AG20443 (cell line): ENCODE measurements around the gene CCNJL.
A peak's percentile ranks its signal among the peaks of the same experiment; 100 is the strongest.
"Not testable (repeated sequence)": the region's sequence is repeated elsewhere in the genome, so short reads cannot be mapped to it uniquely, and the experiment has no call there.

ENCODE experiments used
- DNase-seq: peaks from one replicate; pipeline ENCODE4 v3.0.0; 2012; ENCODE audit warnings: low spot score, mixed read lengths

The CCNJL gene

DNA sequence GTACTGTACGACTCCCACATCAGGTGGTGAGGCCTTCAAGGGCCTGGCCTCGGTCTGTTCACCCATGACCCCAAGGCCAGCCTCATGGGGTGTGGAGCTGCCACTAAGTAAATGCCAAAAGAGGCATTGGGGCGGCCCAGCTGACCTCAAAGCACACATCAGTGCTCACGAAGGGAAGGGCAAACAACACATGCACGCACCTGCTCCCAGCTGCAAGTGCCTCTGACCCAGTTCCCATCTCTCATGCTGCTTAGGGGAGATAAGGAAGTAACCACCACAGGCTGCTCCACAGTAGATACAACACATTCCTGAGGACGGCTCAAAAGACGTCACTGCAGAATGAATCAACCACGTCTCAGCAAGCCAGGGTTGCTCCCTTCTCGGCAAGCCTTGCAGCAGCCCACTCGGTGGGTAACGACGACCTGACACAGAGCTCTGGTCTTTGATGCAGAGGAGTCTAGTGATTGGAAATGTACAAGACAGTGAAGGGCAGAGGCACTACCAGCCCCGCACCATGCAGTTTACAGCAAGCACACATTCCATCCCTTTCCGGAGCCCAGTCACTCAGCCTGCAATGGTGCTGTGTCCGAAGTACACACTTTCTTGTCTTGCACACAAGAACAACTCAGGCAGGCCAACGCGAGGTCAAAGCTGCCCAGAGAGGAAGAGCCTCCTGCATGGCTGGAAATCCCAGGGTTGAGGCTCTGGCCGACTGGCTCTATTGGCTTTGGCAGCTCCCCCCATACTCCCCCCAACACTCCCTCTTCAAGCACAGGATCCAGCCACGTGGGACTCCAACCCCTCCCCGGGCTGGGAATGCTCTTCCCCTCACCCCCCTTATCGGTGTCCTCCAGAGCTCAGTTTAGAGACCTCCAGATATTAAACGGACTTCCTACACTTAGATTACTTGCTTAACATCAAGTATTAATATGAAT is 51.2 kb downstream of the CCNJL start:
- peak; percentile 36 for DNase-seq

DNA sequence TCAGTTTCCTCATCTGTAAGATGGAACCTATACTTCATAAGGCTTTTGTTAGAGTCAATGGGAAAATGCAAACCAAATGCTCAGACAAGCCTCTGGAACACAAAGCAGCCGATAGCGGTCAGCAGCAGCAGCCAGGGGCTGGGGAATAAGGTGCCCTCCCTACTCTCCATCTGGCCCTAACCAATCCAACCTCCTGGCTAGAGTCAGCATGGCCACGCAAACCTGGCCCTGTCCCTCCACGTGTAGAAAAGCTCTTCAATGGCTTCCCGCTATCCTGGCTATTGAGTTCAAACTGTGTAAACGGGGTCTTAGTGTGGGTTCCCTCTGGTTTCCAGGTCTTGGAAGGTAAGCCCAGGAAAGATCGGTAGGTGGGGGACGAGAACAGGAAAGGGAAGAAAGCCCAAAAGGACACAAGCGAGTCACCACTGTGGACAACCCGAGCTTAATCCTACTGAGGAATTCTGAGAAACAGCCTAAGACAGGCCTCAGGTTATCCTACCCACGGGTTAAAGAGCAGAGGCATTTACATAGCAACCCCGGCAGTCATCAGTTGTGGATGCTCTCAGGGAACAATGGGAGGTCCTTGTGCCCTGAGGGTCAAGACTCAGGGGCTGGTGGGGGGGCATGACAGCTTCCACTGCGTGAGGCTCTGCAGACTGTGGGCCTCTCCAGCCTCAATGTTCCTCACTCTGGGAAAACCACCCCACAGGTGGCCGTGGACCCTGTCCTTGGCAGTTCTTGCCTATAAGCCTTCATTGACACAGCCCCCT is 52.2 kb downstream of the CCNJL start:
- no peak for DNase-seq

DNA sequence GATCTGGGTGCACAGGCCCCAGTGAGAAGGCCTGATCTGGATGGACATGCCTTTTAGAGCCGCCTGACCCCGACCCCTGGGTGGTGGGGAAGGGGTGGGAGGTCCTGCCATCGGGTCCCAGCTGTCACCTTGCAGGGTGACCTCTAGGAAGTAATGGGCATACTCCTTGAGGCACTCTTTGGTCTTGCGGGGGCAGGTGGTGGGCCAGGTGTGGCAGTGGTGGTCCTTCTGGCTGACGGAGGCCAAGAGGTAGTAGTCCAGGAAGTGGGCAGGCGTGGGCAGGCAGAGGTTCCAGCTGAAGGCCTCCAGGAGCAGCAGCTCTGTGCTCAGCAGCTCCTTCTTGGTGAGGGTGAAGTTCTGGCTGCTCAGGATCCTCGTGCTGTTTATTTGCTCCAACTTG is 53.0 kb downstream of the CCNJL start:
- no peak for DNase-seq

DNA sequence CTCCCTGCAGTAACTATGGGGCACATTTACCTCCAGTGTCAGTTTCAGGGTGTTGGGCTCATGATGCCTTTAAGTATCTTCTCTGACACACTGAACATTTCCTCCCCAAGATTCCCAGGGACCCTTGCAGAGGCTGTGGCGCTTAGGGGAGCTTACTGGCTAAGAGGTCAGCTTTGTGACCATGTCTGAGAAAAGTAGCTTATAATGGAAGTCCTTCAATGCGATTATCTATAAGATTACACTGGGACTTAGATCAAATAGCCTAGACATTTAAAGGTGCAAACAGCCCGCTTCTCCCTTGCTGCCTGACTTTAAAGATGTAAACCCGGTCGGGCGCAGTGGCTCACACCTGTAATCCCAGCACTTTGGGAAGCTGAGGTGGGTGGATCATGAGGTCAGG is 57.7 kb downstream of the CCNJL start:
- no peak for DNase-seq

DNA sequence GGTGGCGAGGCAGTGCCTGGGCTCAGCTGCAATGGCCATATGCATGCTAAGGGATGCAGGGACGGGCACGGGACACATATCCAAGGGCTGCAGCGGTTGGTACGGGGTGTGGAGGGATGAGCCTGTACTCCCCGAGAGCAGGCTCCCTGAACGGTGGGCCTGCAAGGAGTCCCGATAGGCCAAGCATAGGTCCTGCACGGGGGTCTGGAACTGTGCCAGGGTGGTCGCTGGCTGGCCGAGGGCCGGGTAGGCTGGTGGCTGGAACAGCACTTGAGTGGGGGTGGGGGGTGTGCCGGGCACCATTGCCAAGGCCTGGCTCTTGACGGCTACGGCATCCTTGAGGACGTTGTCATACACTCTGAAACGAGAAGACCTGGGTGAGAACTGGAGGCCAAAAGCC is 58.9 kb downstream of the CCNJL start:
- no peak for DNase-seq

DNA sequence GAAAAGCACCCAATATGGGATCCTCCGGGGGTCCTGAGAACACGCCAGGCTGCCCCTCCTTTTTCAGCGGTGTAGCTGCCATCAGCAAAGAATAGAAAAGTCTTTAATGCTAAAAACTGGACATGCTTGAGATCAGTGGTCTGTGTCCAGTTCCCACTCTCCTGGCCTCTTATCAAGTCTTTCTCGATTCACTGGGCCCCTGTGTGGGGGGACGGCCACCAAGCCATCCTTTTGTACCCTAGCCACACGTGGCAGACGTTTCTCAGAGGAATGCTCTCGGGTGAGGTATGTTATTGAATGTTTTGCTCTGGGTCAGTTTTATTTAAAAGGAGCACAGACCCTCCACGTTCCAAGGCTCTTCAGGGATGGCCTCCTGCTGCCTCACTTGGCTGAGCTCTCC is 59.4 kb downstream of the CCNJL start:
- DNase-seq, result no peak

DNA sequence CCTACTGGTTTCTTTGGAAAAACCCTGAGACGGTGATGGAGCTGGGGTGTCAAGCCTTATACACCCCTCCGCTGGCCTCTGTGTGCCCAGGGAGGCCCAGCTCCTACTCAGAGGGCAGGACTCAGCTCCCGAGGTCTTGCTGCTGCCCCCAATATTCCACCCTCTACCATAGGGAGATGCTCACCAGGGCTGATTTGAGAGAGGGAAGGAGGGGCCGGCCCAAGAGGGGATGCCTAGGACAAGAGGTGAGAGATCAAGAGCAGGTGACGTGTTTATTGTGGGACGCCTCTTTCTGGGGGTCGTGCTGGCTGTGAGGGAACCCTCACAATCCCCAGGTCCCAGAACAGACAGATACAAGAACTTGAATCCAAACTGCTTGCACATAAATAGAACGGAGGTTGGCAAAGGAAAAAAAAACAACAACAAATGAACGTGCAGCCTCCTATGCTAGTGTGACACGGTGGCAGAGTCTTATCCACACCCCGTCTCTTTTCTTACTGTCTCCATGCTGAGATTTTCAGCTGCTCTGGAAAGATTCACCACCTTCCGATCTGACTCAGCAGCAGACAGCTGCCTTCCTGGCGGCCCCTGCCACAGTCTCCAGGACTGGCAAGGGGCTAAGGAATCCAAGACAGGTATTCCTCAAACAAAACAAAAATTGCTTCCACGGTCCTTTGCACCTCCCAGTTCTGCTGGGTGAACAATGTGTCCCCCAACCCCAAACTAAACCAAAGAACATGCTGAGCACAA is 60.8 kb downstream of the CCNJL start:
- DNase-seq, result no peak

DNA sequence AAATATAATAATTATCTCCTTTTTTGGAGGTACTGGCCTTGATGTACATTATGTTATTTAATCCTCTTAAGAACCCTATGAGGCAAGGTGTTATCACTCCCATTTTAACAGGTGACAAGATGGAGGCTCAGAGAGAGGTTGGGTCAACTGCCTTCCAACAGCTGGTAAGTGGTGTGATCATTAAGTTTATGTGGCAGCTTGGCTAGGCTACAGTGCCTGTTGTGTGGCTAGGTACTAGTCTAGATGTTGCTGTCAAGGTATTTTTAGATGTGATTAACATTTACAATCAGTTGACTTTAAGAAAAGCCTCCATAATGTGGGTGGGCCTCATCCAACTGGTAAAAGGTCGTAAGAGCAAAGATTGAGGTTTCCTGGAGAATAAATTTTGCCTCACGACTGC is 61.5 kb downstream of the CCNJL start:
- DNase-seq, result no peak

DNA sequence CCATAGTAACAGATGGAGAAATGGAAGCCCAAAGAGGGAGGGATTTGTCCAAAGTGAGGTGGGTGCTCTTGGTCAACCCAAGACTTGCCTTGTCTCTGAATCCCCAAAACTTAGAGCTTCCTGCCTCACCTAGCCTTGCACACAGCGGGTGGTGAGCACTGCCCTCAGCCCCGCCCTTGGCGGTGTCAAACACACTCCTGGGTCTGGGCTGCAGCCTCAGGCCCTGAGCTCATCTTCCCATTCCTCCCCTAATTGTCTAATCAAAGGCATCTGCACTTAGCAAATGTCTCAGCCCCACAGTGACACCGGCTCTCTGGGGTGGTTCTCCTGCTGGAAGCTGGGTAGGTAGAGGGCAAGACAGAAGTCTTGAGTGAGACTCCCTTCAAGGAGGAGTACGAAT is 62.1 kb downstream of the CCNJL start:
- DNase-seq, result no peak

DNA sequence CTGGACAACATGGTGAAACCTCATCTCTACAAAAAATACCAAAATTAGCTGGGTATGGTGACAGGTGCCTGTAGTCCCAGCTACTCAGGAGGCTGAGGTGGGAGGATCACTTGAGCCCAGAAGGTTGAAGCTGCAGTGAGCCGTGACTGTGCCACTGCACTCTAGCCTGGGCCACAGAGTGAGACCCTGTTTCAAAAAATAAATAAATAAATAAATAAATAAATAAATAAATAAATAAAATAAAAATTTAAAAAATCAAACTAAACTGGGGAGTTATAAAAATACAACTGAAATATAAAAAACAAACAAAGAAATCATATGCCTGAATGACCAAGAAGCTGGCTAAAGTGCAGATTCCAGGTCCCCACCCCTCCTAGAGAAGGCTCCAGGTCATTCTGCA is 62.8 kb downstream of the CCNJL start:
- DNase-seq, result not testable (repeated sequence)

DNA sequence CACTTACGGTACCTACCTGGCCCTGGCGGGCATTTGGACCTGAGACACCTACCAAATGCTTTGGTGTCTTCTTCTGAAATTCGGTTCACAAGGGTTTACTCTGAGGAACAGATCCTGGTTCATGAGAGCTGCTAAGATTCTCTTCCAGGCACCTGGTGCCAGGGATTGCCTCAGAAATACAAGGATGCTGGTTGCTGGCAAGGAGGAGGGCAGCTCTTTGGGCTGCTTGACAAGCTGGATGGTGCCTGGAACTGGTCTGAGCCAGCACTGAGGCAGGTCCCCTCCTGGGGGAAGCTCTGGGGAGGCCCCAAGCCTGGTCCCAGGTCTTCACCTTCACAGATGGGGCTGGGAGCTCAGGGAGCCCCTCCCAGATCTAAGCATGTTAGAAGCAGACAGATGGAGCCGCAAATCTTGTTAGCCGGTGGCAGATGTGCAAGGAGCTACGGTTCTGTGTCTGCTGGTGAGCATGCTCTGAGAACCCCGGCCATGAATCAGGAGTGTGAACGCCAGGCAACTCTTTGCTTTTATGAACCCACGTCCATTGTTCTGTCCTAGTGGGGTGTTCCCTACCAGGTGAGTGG is 66.8 kb downstream of the CCNJL start:
- DNase-seq, result no peak

DNA sequence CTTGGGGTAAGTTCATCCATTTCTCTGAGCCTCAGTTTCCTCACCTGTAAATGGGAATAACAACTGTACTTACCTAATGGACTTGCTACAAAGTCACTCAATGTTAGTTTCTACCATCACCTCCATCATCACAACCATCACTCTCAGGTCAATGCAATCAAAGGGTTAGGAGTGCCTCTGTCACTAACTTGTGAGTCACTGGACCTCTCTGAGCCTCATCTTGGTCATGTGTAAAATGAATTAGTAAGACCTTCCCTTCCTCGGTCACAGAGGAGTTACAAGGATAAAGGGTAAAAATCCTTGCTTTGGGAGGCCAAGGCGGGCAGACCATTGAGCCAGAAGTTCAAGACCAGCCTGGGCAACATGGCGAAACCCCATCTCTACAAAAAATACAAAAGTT is 70.2 kb downstream of the CCNJL start:
- no peak for DNase-seq

DNA sequence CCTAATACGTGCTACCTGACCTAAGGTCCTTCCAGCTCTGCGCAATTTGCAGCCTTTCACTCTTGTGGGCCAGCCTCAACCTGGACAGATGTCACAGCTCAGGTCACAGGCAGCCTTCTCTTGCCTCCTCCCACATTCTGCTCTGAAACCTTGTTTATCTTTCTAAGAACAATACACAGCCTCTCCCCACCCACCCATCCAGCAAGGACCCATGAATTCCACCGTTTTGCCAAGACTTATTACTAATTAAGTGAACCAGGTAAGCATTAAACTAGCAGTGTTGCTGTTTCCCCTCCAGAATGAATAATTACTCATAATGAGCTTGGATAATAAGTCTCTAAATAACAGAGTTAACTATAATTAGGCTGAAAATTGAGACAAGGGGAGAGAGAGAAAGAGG is 72.0 kb downstream of the CCNJL start:
- no peak for DNase-seq

DNA sequence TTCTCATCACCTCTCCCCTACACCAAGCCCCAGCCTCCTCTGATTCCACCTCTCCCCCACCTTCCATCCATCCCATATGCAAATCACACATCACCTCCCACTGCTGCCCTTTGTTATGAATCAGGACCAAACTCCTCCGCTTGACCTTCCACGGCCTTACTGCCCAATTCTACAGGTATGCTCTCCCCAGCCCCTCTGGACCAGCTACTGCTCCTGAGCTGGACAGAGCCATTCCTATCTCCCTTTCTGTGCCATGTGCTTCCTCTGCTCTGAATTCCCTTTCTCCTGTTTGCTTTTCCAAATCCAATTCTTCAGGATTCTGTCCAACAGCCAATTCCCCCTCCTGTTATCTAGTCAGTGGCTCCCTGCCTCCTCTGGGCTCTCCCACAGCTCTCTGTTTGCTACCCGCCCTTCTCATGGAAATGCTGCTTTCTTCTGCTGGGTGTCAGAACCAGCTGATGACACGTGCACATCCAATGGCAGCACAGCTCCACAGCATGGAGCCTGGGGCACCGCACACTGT is 74.7 kb downstream of the CCNJL start:
- DNase-seq, result no peak

DNA sequence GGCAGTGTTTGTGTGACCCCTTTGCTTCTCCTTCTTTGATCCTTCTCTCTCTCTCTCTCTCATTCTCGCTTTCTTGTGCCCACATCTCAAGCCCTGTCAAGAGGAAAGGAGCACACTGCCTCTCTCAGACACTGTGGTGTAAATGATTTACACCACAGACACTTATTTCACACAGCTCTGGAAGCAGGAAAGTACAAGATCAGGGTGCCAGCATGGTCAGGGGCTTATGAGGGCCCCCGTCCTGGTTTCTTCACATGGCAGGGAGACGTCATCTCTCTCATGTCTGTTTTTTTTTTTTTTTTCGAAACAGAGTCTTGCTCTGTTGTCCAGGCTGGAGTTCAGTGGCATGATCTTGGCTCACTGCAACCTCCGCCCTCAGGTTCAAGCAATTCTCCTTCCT is 76.6 kb downstream of the CCNJL start:
- no peak for DNase-seq

DNA sequence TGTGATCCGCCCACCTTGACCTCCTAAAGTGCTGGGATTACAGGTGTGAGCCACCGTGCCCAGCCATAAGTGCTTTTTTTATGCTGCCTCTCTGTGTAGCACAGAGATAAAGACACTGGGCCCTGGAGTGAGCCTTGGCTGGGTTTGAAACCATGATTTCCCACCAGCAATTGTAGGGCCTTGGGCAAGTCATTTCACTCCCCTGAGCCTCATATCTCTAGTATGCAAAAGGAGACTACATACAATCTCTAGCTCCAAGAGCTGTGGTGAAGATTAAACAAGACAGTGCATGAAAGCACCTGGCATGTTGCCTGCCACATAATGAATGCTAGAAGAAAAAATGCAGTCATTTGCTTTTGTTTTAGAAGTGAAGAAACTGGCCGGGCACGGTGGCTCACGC is 79.1 kb downstream of the CCNJL start:
- DNase-seq, result no peak

DNA sequence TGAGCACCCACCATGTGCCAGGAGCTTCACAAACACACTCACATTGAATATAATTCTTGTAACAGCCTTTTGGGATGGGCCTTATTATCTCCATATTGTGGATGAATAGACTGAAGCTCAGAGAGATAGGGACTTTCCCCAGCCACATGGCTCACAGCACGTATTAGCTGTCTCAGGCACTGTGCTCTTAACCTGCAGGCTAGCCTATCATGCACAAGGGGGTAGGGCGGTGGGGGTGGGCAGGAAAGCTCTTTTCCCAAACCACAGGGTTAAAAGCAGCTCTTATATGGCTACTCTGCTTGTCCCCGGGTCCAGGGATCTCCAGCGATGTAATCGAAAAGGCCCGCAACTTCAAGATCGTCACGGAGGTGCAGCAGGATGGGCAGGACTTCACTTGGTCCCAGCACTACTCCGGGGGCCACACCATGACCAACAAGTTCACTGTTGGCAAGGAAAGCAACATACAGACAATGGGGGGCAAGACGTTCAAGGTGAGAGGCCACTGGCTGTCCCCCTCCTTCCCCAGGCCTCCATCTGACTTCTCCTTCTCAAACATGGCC is 80.5 kb downstream of the CCNJL start:
- no peak for DNase-seq

DNA sequence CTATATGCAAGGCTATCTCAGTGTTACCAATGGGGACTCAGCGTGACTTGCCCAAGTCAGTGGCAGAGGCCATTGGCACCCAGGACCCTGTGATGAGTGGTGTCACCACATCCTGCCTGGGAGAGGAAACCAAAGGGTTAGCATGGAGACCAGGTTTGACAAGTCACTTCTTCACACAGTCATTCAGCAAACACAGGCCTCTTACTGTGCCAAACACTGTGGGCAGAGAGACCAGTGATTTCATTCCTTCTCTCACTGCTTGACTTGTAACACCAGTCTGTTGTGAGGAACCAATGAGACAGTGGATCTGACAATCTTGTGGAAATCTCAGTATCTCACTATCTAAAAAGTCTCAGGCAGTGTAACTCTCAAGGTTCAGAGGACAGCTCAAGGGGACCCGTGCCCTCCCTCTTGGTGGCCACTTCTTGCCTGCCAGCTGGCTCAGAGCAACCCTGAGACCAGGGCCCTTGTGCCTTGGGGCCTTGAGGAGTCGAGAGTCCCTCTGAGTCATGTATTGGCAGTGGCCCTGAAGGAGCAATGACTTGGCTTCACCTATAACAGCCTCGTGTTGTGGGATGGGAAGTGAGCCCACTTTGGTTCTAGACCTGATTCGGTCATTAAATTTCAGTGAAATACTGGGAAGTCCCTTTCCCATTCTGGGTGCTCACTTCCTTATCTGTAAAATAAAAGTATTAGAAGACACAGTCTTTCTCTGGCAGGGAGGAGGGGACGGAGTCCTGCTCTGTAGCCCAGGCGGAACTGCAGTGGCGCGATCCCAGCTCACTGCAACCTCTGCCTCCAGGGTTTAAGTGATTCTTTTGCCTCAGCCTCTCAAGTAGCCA is 81.5 kb downstream of the CCNJL start:
- DNase-seq, result peak; percentile 52

DNA sequence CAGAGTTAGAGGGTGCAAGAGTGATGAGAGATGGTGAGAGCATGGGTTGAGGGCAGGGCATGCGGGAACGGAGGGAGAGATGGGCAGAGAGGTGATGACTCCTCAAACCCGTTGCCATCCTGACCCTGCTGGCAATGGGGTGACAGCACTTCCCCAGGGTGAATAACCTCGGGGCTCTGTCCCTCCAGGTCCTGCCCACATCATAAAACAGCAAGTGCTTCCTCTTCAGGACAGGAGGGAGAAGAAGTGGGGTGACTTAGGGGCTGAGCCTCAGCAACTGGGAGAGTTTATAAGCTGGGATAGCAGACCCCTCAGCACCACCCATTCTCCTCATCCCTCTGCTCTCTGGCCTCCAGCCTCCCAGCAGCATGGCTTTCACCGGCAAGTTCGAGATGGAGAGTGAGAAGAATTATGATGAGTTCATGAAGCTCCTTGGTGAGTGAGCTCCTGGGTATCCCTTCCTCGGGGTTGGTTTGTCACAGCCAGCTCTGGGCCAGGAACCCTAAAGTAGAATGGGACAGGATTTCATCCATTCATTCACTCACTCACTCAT is 83.1 kb downstream of the CCNJL start, which contains the start of gene FABP6:
Gene FABP6 (plus strand): TSS at position 317 of the 553 bp plus-strand sequence. CDS start 52 bp downstream, at position 369.
- no peak for DNase-seq

DNA sequence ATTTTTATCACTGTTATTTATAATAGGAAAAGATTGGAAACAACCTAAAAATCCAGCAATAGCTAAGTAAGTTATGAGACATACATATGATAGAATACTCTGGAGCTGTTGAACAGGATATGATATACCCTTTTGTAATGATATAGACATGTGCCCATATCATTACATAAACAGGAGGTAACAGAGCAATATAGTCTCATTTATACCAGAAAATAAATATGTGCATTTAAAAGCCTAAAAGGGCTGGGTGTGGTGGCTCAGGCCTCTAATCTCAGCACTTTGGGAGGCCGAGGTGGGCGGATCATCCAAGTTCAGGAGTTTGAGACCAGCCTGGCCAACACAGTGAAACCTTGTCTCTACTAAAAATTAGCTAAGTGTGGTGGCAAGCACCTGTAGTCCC is 85.4 kb downstream of the CCNJL start:
- DNase-seq, result no peak
